SK-N-SH (cell line): Measurements from ENCODE around the gene COLEC11. TPM values are rescaled to one million over a fixed set of nuclear protein-coding genes. Genes with fewer than 3 reads are reported as not detected.

ENCODE experiments used
- CTCF ChIA-PET: fragments of 300-600, 350-600 bp; formaldehyde crosslinking; extraction: SDS; loops from one replicate; lab custom pipeline; 2021; lab: Yijun Ruan, JAX
- POLR2A ChIA-PET: fragments of 350-600 bp; sonication (Branson Sonifier 250); formaldehyde crosslinking; extraction: SDS; loops from one replicate; lab custom pipeline; 2020; ENCODE audit warnings: antibody characterized with exemption, inconsistent platforms; lab: Yijun Ruan, JAX
- DNase-seq: peaks from one replicate; pipeline ENCODE4 v3.0.0; 2012
- H2AFZ ChIP-seq: fragments of 200-600 bp; sonication (generic); 2 replicates; pipeline ENCODE4 v1.8.1; 2016; ENCODE audit warnings: antibody characterized with exemption, mild to moderate bottlenecking, low read depth
- H3F3A ChIP-seq: fragments of 200-600 bp; sonication (generic); replicated peaks from 2 replicates; pipeline ENCODE3; 2016; ENCODE audit warnings: antibody characterized with exemption, mild to moderate bottlenecking; ENCODE audit not compliant: insufficient read depth
- H3K27ac ChIP-seq, 2 experiments: fragments of 200-500 bp in 1 of 2; fragments of 200-600 bp in 1 of 2; sonication (Bioruptor generic) in 1 of 2; sonication (generic), shearing (Covaris generic) in 1 of 2; 2 replicates each; pipeline versions ENCODE4 v1.5.1 to v1.6.1; 2014 to 2016; ENCODE audit warnings: low read depth in 2 of 2, inconsistent platforms in 1 of 2, low read length in 1 of 2, mild to moderate bottlenecking in 1 of 2, mixed read lengths in 1 of 2
- H3K27me3 ChIP-seq: fragments of 200-600 bp; sonication (generic), shearing (Covaris generic); 2 replicates; pipeline ENCODE4 v1.6.1; 2016; ENCODE audit warnings: mixed run types; ENCODE audit not compliant: insufficient read depth
- H3K36me3 ChIP-seq, 2 experiments: fragments of 200-500 bp in 1 of 2; fragments of 200-600 bp in 1 of 2; sonication (Bioruptor generic) in 1 of 2; sonication (generic) in 1 of 2; replicated peaks in 1 of 2; 2 replicates each; pipeline versions ENCODE3 to v1.5.1; 2014 to 2016; ENCODE audit warnings: low read length in 1 of 2, mild to moderate bottlenecking in 1 of 2; ENCODE audit not compliant: insufficient read depth in 2 of 2, control insufficient read depth in 1 of 2
- H3K4me1 ChIP-seq, 2 experiments: fragments of 200-500 bp in 1 of 2; fragments of 200-600 bp in 1 of 2; sonication (Bioruptor generic) in 1 of 2; sonication (generic), shearing (Covaris generic) in 1 of 2; 2 replicates each; pipeline versions ENCODE4 v1.5.1 to v1.6.1; 2014 to 2016; ENCODE audit warnings: low read depth in 1 of 2, low read length in 1 of 2, mixed run types in 1 of 2; ENCODE audit not compliant: insufficient read depth in 2 of 2, control insufficient read depth in 1 of 2
- H3K4me2 ChIP-seq: fragments of 200-600 bp; sonication (generic), shearing (Covaris generic); 2 replicates; pipeline ENCODE4 v1.6.1; 2017; ENCODE audit warnings: mixed run types
- H3K4me3 ChIP-seq, 2 experiments: fragments of 200-500 bp in 1 of 2; fragments of 200-600 bp in 1 of 2; sonication (Bioruptor generic) in 1 of 2; sonication (generic), shearing (Covaris generic) in 1 of 2; 2 replicates each; pipeline versions ENCODE4 v1.5.1 to v1.8.1; 2014 to 2016; ENCODE audit warnings: low read depth in 2 of 2, inconsistent platforms in 1 of 2, low read length in 1 of 2, mild to moderate bottlenecking in 1 of 2, mixed read lengths in 1 of 2, moderate library complexity in 1 of 2
- H3K79me2 ChIP-seq: fragments of 200-600 bp; sonication (generic); 2 replicates; pipeline ENCODE4 v1.8.1; 2017; ENCODE audit warnings: mild to moderate bottlenecking; ENCODE audit not compliant: insufficient read depth
- H3K9ac ChIP-seq: fragments of 200-600 bp; sonication (generic); 2 replicates; pipeline ENCODE4 v1.6.1; 2017; ENCODE audit warnings: mixed run types
- H3K9me2 ChIP-seq: fragments of 200-600 bp; sonication (generic); 2 replicates; pipeline ENCODE4 v1.6.1; 2017; ENCODE audit warnings: mixed run types
- H3K9me3 ChIP-seq: fragments of 200-600 bp; sonication (generic); 2 replicates; pipeline ENCODE4 v1.6.1; 2017; ENCODE audit warnings: mixed run types, mild to moderate bottlenecking, moderate library complexity
- H4K20me1 ChIP-seq: fragments of 200-600 bp; sonication (generic); 2 replicates; pipeline ENCODE4 v1.6.1; 2017; ENCODE audit warnings: mild to moderate bottlenecking, mixed run types; ENCODE audit not compliant: insufficient read depth
- EZH2phosphoT487 ChIP-seq: fragments of 200-600 bp; sonication (generic); IDR thresholded peaks from 2 replicates; pipeline ENCODE4 v1.6.1; 2017; ENCODE audit warnings: low read depth, mixed run types, mild to moderate bottlenecking, antibody characterized with exemption, moderate library complexity, borderline replicate concordance
- FOSL2 ChIP-seq: IDR thresholded peaks from 2 replicates; pipeline ENCODE4 v1.4.0; 2012; ENCODE audit warnings: low read depth, mild to moderate bottlenecking, moderate library complexity, borderline replicate concordance
- FOXJ3 ChIP-seq: sonication (generic); formaldehyde crosslinking; IDR thresholded peaks from 2 replicates; pipeline ENCODE4 v1.5.1; 2020; ENCODE audit warnings: mild to moderate bottlenecking, missing genetic modification reagents
- GABPA ChIP-seq: IDR thresholded peaks from 2 replicates; pipeline ENCODE4 v1.4.0; 2012; ENCODE audit warnings: low read depth, mild to moderate bottlenecking
- GATA2 ChIP-seq: sonication (generic); formaldehyde crosslinking; IDR thresholded peaks from 2 replicates; pipeline ENCODE4 v1.5.0; 2020; ENCODE audit warnings: mild to moderate bottlenecking, missing genetic modification reagents
- JUND ChIP-seq: IDR thresholded peaks from 2 replicates; pipeline ENCODE4 v1.4.0; 2012
- MEF2A ChIP-seq: IDR thresholded peaks from 2 replicates; pipeline ENCODE4 v1.4.0; 2012; ENCODE audit warnings: low read depth, borderline replicate concordance
- MXI1 ChIP-seq: IDR thresholded peaks from 2 replicates; pipeline ENCODE4 v1.6.1; 2012; ENCODE audit warnings: mild to moderate bottlenecking, low read depth, low read length, improper control_type of control experiment
- NFIC ChIP-seq: IDR thresholded peaks from 2 replicates; pipeline ENCODE4 v1.4.0; 2012; ENCODE audit warnings: borderline replicate concordance
- NRF1 ChIP-seq: IDR thresholded peaks from 2 replicates; pipeline ENCODE4 v1.6.1; 2012; ENCODE audit warnings: low read depth, mild to moderate bottlenecking, low read length
- PBX3 ChIP-seq: IDR thresholded peaks from 2 replicates; pipeline ENCODE4; 2012
- POLR2AphosphoS5 ChIP-seq: IDR thresholded peaks from 2 replicates; pipeline ENCODE4 v1.6.1; 2012; ENCODE audit warnings: low read depth, low read length
- SMC3 ChIP-seq: IDR thresholded peaks from 2 replicates; pipeline ENCODE4 v1.6.1; 2012; ENCODE audit warnings: low read depth, low read length, improper control_type of control experiment
- TEAD4 ChIP-seq: IDR thresholded peaks from 2 replicates; pipeline ENCODE4 v1.4.0; 2012; ENCODE audit warnings: mild to moderate bottlenecking, borderline replicate concordance; ENCODE audit not compliant: insufficient read depth
- USF2 ChIP-seq: fragments of 150-350 bp; IDR thresholded peaks from 2 replicates; pipeline ENCODE4 v1.6.1; 2017; ENCODE audit warnings: antibody characterized with exemption, low read length, low read depth, borderline replicate concordance
- YY1 ChIP-seq: IDR thresholded peaks from 2 replicates; pipeline ENCODE4 v1.4.0; 2012; ENCODE audit warnings: low read depth, mild to moderate bottlenecking
- WGBS: methylation state at CpG from one replicate; pipeline ENCODE4 v1.1.6; 2017; ENCODE audit warnings: low lambda C conversion rate; 5-methylcytosine and 5-hydroxymethylcytosine counted together
- polyA plus RNA-seq, 3 experiments: library from polyadenylated mRNA; depleted of rRNA; stranded (reverse); fragments of >200 nt; gene quantifications; 2 replicates each; pipeline ENCODE4 v1.2.3, GENCODE V29; 2012
- TF ChIP-seq, protein P1 (sequence below): IDR thresholded peaks from 2 replicates; pipeline ENCODE4 v1.4.0; 2012; ENCODE audit warnings: low read depth, borderline replicate concordance
- TF ChIP-seq, protein P2 (sequence below): fragments of 150-350 bp; IDR thresholded peaks from 2 replicates; pipeline ENCODE4 v1.6.1; 2016; ENCODE audit warnings: mild to moderate bottlenecking, low read depth, low read length

Gene COLEC11
- polyA plus RNA-seq, 1 of the 3 experiments (the other 2 are of a cell fraction), result 8.7 TPM

DNA sequence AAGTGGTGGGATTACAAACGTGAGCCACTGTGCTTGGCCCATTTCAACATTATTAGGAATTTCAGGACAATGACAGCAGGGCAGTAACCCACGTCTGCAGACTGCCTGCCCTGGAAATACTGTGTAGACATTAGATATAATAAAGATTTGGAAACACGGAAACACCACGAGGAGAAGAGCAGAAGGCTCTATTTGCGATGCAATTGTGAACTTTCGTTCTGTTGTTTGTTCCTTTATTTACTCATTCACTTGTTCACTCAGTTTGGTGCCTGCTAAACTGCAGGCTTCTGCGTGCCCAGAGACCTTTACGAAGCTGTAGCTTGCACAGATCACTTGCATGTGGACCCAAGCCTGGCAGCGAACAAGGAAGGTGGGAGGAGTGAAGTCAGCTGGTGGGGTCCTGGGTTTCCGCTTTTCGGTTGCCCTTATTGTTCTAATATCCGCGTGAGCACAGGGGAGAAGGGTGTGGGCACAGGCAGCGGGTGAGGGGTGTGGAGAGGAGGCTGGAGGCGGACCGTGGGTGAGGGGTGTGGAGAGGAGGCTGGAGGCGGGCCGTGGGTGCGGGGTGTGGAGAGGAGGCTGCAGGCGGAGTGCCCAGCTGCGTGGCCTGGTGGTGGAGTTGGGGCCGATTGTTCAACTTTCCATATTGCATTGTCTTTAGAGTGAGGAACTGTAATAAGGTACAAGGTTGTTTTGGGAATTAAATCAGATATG, 3.4 kb downstream of the COLEC11 start (continued):
- TF ChIP-seq, protein P1, sequence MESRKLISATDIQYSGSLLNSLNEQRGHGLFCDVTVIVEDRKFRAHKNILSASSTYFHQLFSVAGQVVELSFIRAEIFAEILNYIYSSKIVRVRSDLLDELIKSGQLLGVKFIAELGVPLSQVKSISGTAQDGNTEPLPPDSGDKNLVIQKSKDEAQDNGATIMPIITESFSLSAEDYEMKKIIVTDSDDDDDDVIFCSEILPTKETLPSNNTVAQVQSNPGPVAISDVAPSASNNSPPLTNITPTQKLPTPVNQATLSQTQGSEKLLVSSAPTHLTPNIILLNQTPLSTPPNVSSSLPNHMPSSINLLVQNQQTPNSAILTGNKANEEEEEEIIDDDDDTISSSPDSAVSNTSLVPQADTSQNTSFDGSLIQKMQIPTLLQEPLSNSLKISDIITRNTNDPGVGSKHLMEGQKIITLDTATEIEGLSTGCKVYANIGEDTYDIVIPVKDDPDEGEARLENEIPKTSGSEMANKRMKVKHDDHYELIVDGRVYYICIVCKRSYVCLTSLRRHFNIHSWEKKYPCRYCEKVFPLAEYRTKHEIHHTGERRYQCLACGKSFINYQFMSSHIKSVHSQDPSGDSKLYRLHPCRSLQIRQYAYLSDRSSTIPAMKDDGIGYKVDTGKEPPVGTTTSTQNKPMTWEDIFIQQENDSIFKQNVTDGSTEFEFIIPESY, result no peak
- no peak for TF ChIP-seq GATA2 (CRISPR knock-in tag)
- TF ChIP-seq NFIC, result no peak
- no peak for TF ChIP-seq FOSL2
- no peak for TF ChIP-seq GABPA
- TF ChIP-seq POLR2AphosphoS5, result no peak
- TF ChIP-seq MXI1, result no peak
- no peak for TF ChIP-seq NRF1
- TF ChIP-seq TEAD4, result no peak
- TF ChIP-seq, protein P2, sequence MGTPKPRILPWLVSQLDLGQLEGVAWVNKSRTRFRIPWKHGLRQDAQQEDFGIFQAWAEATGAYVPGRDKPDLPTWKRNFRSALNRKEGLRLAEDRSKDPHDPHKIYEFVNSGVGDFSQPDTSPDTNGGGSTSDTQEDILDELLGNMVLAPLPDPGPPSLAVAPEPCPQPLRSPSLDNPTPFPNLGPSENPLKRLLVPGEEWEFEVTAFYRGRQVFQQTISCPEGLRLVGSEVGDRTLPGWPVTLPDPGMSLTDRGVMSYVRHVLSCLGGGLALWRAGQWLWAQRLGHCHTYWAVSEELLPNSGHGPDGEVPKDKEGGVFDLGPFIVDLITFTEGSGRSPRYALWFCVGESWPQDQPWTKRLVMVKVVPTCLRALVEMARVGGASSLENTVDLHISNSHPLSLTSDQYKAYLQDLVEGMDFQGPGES, result no peak

GRCh38 chr2:3598912-3599854, 4.3 kb downstream of the COLEC11 start:
- Histone ChIP-seq H3K36me3 (no peaks in the 10 kb centered on the region), H3K4me1 (peaks cover 0 to 58% of the 10 kb centered on the region in 2 experiments; a peak in 2 of 4 replicates), H3K9me3 (no peaks in the 10 kb centered on the region), H3K4me2 (no peak overlapping the region), H3K27me3 (no peaks in the 10 kb centered on the region), H3K9ac (no peak overlapping the region), H3K9me2 (no peaks in the 10 kb centered on the region), H3K79me2 (no peaks in the 10 kb centered on the region), H2AFZ (no peak overlapping the region), H3F3A (no peaks in the 10 kb centered on the region), H4K20me1 (no peaks in the 10 kb centered on the region), H3K27ac (no peak overlapping the region), H3K4me3 (no peak overlapping the region)
- CTCF ChIA-PET, result interaction anchor here (0.8 kb wide), 1 partner anchor 15 kb away, joined by 3 read pairs; no protein-coding TSS in a partner anchor
- 89% methylated on average over 20 of the region's 22 CpGs for WGBS
- POLR2A ChIA-PET, result interaction anchor here (0.6 to 1.6 kb wide), 3 partner anchors 15 to 707 kb away, joined by 3 to 5 read pairs (median 3); no protein-coding TSS in a partner anchor
- DNase-seq, result no peak
- TF ChIP-seq YY1 (no peak), MEF2A (no peak), EZH2phosphoT487 (no peak), POLR2AphosphoS5 (no peak), USF2 (no peak), TEAD4 (no peak), JUND (no peak), PBX3 (no peak), NFIC (no peak), SMC3 (no peak), FOXJ3 (no peak)
- TF ChIP-seq, protein P1, result no peak
